Right renal cortex interstitium (tissue), 3 donors: Measurements from ENCODE around the gene TAB2. TPM values are rescaled to one million over a fixed set of nuclear protein-coding genes. Genes with fewer than 3 reads are reported as not detected.
"Not testable (repeated sequence)": the region's sequence is repeated elsewhere in the genome, so short reads cannot be mapped to it uniquely, and the experiment has no call there.

ENCODE experiments used
- DNase-seq, 3 donors: peaks; one replicate each; pipeline ENCODE4 v3.0.0-alpha.2; 2013; ENCODE audit warnings: low read depth in 3 of 3, low spot score in 2 of 3
- polyA plus RNA-seq, 3 donors: library from polyadenylated mRNA; unstranded; fragments of 120-200 nt; gene quantifications; one replicate each; pipeline ENCODE4 v1.2.1, GENCODE V29; 2013; ENCODE audit not compliant: insufficient read length in 3 of 3

TAB2 gene
- polyA plus RNA-seq, 3 donors, result 94.2 to 111 (median 100) TPM

GRCh38 chr6:149332602-149333265 lies 15.2 kb downstream of the TAB2 start:
- no peak for DNase-seq

GRCh38 chr6:149333266-149333620 lies 15.7 kb downstream of the TAB2 start:
- no peak for DNase-seq

GRCh38 chr6:149334201-149334600 lies 16.7 kb downstream of the TAB2 start:
- DNase-seq, result no peak

- DNase-seq, result no peak
These were observed 17.2 kb downstream of the TAB2 start for GRCh38 chr6:149334682-149335160.

GRCh38 chr6:149335924-149336608 lies 18.6 kb downstream of the TAB2 start:
- DNase-seq, result no peak

DNA sequence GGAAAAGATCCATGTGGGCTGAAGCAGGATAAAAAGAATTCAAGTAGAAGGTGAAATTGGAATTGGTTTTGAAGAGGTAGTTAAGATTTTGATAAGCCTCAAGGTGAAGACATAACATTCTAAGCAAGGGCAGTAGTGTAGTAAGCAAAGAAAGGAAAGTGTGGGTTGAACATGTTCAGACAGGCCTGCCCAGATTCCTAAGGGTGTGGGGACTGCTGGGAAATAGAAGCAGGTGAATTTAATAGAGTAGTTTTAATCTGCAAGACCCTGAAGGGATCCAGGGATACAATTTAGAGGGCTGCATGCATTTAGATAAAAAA lies 19.1 kb downstream of the TAB2 start:
- no peak for DNase-seq

DNA sequence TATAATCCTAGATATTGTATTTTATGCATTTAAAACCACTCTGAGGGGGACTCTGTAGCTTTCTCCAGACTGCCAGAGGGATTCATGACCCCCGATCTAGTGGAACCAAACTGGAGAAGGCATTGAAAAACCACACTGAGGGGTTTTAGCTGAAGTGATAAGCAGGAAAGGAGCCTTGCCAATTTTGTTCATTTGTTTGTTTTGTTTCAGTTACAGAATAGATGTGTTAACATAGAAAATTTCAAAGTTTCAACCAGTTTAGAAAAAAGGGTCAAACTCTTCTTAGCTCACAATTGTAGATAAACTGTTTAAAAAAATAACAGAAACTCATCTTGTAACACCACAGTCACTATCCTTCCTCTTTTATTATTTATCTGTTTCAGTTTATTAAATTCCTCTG lies 19.8 kb downstream of the TAB2 start:
- no peak for DNase-seq

DNA sequence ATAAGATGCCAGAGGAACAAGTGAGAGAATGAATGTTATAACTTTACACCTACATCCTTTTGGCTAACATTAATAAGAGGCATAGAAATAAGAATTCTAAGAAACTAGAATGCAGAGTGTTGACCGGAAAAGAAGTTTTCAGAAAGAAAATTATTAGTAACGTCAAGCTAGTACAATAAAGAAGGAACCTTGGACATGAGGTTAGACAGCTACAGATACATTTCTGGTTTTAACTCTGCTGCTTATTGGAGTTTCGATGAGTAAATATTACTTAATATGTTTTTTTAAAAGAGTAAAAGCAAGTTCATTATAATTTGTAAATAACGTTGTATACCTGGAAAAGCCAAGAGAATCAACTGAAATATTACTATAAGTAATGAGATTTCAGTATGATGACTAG lies 22.7 kb downstream of the TAB2 start:
- no peak for DNase-seq

DNA sequence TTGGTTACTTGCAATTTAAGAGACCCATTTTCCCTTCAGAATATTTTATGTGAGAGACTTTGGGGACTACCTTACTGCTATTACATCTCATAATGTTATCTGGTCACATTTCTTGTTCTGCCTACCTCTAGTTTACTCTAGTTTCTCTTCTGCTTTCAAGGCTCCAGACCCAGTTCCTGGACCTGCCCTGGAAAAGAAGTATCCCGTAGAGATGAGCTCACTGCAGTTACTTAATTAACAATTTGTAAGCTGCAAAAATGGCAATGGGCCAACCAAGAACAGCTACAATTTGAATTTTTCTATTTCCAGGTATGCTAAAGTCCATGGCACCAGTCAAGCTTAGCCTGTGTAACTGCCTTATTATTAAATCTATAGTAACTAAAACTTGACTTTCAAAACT lies 25.0 kb downstream of the TAB2 start:
- DNase-seq, result no peak

DNA sequence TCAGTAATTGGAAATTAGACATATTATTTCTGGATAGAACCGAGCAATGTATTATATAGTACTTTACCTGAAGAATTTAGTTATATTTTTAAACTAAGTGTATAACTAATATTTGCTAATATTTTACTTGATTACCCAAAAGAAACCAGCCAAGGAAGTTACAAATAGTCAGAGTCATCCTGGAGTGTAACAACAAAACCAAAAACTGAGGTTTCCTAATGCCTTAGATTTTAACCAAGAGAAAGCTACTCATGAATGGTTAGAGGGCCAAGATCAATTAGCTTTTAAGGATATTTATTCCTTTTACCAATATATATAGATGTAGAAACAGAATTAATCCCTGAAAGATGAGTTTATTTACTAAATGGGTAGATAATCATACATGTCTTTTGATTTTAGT lies 26.0 kb downstream of the TAB2 start:
- DNase-seq, result no peak

DNA sequence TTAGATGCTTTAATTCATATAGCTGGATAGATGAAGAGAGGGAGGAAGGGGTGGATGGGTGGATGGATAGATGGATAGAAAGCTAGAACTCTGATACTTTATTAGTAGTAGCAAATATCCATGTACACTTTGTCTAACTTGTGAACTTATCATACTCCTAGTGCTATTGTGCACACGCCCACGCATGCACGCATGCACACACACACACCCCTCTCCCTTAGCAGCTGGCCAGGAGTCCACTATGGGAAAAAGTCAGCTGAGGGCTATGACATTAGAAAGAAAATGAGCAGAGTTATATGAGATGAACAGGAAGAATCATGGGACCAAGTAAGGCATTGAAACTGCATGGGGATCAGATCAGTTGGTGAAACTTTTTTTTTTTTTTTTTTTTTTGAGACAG lies 28.6 kb downstream of the TAB2 start:
- no peak for DNase-seq

GRCh38 chr6:149347067-149347466 lies 29.6 kb downstream of the TAB2 start:
- no peak for DNase-seq

DNA sequence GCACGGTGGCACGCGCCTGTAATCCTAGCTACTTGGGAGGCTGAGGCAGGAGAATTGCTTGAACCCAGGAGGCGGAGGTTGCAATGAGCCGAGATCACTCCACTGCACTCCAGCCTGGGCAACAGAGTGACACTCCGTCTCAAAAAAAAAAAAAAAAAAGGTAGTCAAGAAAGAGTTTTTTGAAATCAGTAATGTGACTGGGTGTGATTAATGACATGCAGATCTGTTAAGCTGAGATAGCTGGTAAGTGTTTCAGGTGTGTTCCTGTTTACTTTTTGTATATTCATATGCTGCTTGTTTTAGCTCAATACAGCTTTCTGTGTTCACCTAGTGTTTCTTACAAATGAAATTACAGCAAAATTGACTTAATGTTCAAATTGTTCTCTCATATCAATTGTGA lies 31.8 kb downstream of the TAB2 start:
- not testable (repeated sequence) for DNase-seq

- DNase-seq, result no peak
These were observed 36.5 kb downstream of the TAB2 start for GRCh38 chr6:149354009-149354408.

GRCh38 chr6:149356081-149356750 lies 38.7 kb downstream of the TAB2 start:
- no peak for DNase-seq

DNA sequence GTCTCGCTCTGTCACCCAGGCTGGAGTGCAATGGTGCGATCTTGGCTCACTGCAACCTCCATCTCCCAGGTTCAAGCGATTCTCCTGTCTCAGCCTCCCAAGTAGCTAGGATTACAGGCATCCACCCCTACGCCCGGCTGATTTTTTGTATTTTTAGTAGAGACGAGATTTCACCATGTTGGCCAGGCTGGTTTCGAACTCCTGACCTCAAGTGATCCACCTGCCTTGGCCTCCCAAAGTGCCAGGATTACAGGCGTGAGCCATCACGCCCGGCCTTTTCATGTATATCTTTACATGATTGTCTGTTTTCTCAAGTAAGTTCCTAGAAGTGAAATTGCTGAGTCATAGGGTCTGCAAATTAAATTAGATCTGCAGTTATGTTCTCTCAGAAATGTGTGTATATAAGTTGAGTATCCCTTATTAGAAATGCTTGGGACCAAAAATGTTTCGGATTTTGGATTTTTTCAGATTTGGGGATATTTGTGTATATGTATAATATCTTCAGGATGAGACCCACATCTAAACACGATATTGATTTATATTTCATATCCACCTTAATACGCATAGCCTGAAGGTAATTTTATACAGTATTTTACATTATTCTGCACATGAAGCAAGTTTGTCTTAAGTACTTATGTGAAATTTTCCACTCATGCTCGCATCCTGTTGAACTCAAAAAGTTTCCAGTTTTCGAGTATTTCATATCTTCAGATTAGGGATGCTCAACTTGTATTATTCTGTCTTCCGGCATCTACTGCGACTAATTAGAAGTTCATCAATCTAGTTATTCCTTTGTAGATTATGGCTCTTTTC lies 40.4 kb downstream of the TAB2 start:
- no peak for DNase-seq

GRCh38 chr6:149359440-149359839 lies 41.9 kb downstream of the TAB2 start:
- DNase-seq, result no peak

GRCh38 chr6:149360536-149360935 lies 43.0 kb downstream of the TAB2 start:
- DNase-seq, result no peak

DNA sequence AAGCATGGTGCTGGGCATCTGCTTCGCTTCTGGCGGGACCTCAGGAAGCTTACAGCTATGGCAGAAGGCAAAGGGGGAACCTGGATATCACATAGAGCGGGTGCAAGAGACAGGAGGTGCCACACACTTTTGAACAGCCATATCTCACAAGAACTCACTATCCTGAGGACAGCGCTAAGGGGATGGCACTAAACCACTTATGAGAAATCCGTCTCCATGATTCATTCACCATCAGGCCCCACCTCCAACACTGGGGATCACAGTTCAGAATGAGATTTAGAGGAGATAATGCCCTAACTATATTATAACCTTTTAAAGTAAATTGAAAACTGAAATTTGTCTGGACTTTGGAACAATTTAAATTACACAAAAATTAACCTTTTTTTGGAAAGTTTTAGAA lies 44.8 kb downstream of the TAB2 start:
- DNase-seq, result no peak

DNA sequence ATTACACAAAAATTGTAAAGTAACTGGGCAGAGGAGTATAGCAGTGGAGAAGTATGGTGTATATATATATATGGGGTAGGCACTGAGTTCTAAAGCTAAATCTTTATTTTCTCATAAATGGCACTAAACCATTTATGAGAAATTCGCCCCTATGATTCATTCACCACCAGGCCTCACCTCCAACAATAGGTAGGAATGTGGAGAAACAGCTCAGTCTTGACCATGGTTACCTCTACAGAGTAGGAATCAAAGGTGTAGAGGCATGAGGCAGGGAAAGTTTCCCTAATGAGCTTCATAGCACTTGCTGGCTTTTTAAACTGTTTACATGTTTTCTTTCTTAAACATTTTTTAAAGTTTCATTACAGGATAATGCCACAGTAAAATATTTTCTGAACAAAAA lies 45.6 kb downstream of the TAB2 start:
- no peak for DNase-seq

DNA sequence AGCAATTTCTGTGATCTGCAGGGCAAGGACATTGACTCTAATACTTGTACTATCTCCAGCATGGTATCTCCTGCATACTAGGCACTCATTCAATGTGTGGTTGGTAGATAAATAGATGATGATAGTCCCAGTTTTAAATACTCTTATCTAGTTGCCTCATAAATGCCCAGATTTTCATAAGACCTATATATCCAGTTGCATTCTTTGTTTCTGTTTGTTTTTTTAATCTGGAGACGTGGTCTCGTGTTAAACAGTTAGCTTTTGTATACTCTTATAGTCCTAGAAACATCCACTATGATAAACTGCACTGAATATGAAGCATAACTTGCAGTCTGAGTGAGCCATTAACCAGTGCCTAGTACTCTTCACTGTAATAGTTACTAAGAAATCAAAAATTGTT lies 47.0 kb downstream of the TAB2 start:
- no peak for DNase-seq
